Prostate gland (tissue), 2 donors: Measurements from ENCODE around the gene MPIG6B.

Source experiments
- POLR2A ChIP-seq: fragments of 450-650 bp; IDR thresholded peaks from one replicate; pipeline ENCODE4 v1.6.1; 2016; ENCODE audit warnings: antibody characterized with exemption, mild to moderate bottlenecking
- POLR2AphosphoS5 ChIP-seq: sonication (generic); formaldehyde crosslinking; IDR thresholded peaks from one replicate; pipeline ENCODE4 v1.6.1; 2017; ENCODE audit warnings: antibody characterized with exemption
- TF ChIP-seq, protein P1 (sequence below), 4 experiments: fragments of 200-600 bp in 2 of 4; fragments of 450-650 bp in 2 of 4; sonication (generic) in 2 of 4; IDR thresholded peaks; 1 replicate in 3 of 4; 2 replicates in 1 of 4; pipeline ENCODE4 v1.5.1; 2016 to 2019; ENCODE audit warnings: antibody characterized with exemption in 4 of 4, mild to moderate bottlenecking in 2 of 4, moderate library complexity in 2 of 4

DNA sequence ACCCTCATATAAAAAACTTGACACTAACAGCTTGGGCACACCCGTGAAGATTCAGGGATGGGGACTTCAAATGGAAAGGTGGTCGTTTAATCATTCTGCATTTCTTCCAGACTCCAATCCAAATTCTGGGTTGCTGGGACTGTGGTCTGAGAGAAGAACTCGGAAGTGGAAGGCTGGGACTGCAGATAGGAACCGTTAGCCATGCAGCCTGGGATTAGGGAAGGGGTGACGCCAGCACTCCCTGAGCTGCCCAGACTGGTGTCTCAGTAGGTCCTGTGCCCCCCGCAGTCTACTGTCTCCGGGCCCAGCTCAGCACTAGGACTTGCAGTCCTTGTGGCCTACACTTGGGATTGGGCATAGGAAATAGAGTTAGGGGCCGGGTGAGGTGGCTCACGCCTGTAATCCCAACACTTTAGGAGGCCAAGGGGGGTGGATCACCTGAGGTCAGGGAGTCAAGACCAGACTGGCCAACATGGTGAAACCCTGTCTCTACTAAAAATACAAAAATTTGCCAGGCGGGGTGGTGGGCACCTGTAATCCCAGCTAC lies 13.7 kb downstream of the MPIG6B start:
- TF ChIP-seq, protein P1, sequence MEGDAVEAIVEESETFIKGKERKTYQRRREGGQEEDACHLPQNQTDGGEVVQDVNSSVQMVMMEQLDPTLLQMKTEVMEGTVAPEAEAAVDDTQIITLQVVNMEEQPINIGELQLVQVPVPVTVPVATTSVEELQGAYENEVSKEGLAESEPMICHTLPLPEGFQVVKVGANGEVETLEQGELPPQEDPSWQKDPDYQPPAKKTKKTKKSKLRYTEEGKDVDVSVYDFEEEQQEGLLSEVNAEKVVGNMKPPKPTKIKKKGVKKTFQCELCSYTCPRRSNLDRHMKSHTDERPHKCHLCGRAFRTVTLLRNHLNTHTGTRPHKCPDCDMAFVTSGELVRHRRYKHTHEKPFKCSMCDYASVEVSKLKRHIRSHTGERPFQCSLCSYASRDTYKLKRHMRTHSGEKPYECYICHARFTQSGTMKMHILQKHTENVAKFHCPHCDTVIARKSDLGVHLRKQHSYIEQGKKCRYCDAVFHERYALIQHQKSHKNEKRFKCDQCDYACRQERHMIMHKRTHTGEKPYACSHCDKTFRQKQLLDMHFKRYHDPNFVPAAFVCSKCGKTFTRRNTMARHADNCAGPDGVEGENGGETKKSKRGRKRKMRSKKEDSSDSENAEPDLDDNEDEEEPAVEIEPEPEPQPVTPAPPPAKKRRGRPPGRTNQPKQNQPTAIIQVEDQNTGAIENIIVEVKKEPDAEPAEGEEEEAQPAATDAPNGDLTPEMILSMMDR (IDR thresholded peaks at IDR 0.05): no peak
- TF ChIP-seq POLR2A (no peak), POLR2AphosphoS5 (no peak)
